GM23338 (cell line): Measurements from ENCODE around the gene SMIM13. TPM values are rescaled to one million over a fixed set of nuclear protein-coding genes. Genes with fewer than 3 reads are reported as not detected.

ENCODE experiments used
- ATAC-seq: fragments of 200-7000 bp; cut with Tn5 transposase; 3 replicates; pipeline ENCODE4 v1.9.1; 2020
- DNase-seq: peaks from one replicate; pipeline ENCODE4 v3.0.0-alpha.2; 2015; ENCODE audit warnings: low spot score
- H2AFZ ChIP-seq: fragments of 200-600 bp; sonication (generic); 2 replicates; pipeline ENCODE4 v1.8.0; 2016; ENCODE audit warnings: antibody characterized with exemption, mild to moderate bottlenecking, moderate library complexity
- H3F3A ChIP-seq: fragments of 200-600 bp; sonication (generic); replicated peaks from 2 replicates; pipeline ENCODE4 v1.8.0; 2017; ENCODE audit warnings: antibody characterized with exemption, mixed run types, low read depth
- H3K27ac ChIP-seq: fragments of 200-600 bp; sonication (generic); 2 replicates; pipeline ENCODE4 v1.6.1; 2016; ENCODE audit warnings: low read depth
- H3K27me3 ChIP-seq: fragments of 200-600 bp; sonication (generic); 2 replicates; pipeline ENCODE4 v1.8.0; 2016; ENCODE audit warnings: mild to moderate bottlenecking, mixed run types, moderate library complexity; ENCODE audit not compliant: insufficient read depth
- H3K36me3 ChIP-seq: fragments of 200-600 bp; sonication (generic); 2 replicates; pipeline ENCODE4 v1.8.0; 2016; ENCODE audit warnings: mild to moderate bottlenecking; ENCODE audit not compliant: insufficient read depth
- H3K4me1 ChIP-seq: fragments of 200-600 bp; sonication (generic); 2 replicates; pipeline ENCODE4 v1.8.0; 2016; ENCODE audit warnings: mild to moderate bottlenecking, moderate library complexity; ENCODE audit not compliant: insufficient read depth
- H3K4me2 ChIP-seq: fragments of 200-600 bp; sonication (generic); 2 replicates; pipeline ENCODE4 v1.7.1; 2017; ENCODE audit warnings: mixed run types
- H3K4me3 ChIP-seq: fragments of 200-600 bp; sonication (generic); 2 replicates; pipeline ENCODE4 v1.6.1; 2016; ENCODE audit warnings: mixed run types
- H3K79me2 ChIP-seq: fragments of 200-600 bp; sonication (generic); replicated peaks from 2 replicates; pipeline ENCODE4 v1.8.0; 2017; ENCODE audit warnings: mild to moderate bottlenecking; ENCODE audit not compliant: insufficient read depth
- H3K9me2 ChIP-seq: fragments of 200-600 bp; sonication (generic); 2 replicates; pipeline ENCODE4 v1.8.0; 2017; ENCODE audit not compliant: insufficient read depth
- H4K20me1 ChIP-seq: fragments of 200-600 bp; sonication (generic); replicated peaks from 2 replicates; pipeline ENCODE4 v1.8.0; 2017; ENCODE audit warnings: mild to moderate bottlenecking; ENCODE audit not compliant: insufficient read depth
- H3K27ac Mint-ChIP-seq: 2 replicates; pipeline ENCODE4 v1.8.0; 2020; ENCODE audit warnings: inconsistent platforms, mild to moderate bottlenecking, moderate library complexity, mixed read lengths
- H3K27me3 Mint-ChIP-seq: 3 replicates; pipeline ENCODE4 v1.8.0; 2022; ENCODE audit warnings: low read depth, mild to moderate bottlenecking, moderate library complexity, mixed read lengths, inconsistent platforms; ENCODE audit not compliant: insufficient read depth, poor library complexity
- H3K36me3 Mint-ChIP-seq: 3 replicates; pipeline ENCODE4 v1.8.0; 2021; ENCODE audit warnings: low read depth, mild to moderate bottlenecking, inconsistent platforms, moderate library complexity, mixed read lengths
- H3K4me1 Mint-ChIP-seq: 3 replicates; pipeline ENCODE4 v1.8.0; 2020; ENCODE audit warnings: mild to moderate bottlenecking, inconsistent platforms, mixed read lengths
- H3K4me3 Mint-ChIP-seq: 3 replicates; pipeline ENCODE4 v1.8.0; 2021; ENCODE audit warnings: moderate library complexity, mild to moderate bottlenecking, inconsistent platforms, mixed read lengths
- H3K9me3 Mint-ChIP-seq: 3 replicates; pipeline ENCODE4 v1.8.0; 2020; ENCODE audit warnings: moderate library complexity, mild to moderate bottlenecking, inconsistent platforms, mixed read lengths
- CREB1 ChIP-seq: fragments of 250-450 bp; sonication (Bioruptor Pico); IDR thresholded peaks from 2 replicates; pipeline ENCODE4 v1.5.0; 2020; ENCODE audit warnings: low read depth, mild to moderate bottlenecking, moderate library complexity
- EZH2 ChIP-seq: fragments of 200-600 bp; sonication (generic); IDR thresholded peaks from one replicate; pipeline ENCODE4 v1.8.0; 2017; ENCODE audit warnings: antibody characterized with exemption, mild to moderate bottlenecking, low read depth; ENCODE audit not compliant: unreplicated experiment
- EZH2phosphoT487 ChIP-seq: fragments of 200-600 bp; sonication (generic); IDR thresholded peaks from one replicate; pipeline ENCODE4 v1.8.1; 2018; ENCODE audit warnings: antibody characterized with exemption; ENCODE audit not compliant: unreplicated experiment
- JUNB ChIP-seq: IDR thresholded peaks from one replicate; pipeline ENCODE4 v1.6.1; 2016; ENCODE audit warnings: antibody characterized with exemption; ENCODE audit not compliant: unreplicated experiment
- NANOG ChIP-seq: IDR thresholded peaks from 2 replicates; pipeline ENCODE4 v1.6.1; 2016; ENCODE audit warnings: antibody characterized with exemption, borderline replicate concordance
- POLR2AphosphoS5 ChIP-seq: IDR thresholded peaks from 2 replicates; pipeline ENCODE4 v1.6.1; 2016; ENCODE audit warnings: antibody characterized with exemption, low read depth
- STAT1 ChIP-seq: IDR thresholded peaks from one replicate; pipeline ENCODE4 v1.6.1; 2016; ENCODE audit warnings: antibody characterized with exemption; ENCODE audit not compliant: unreplicated experiment
- ZNF114 ChIP-seq: fragments of 250-450 bp; sonication (Bioruptor Pico); IDR thresholded peaks from 2 replicates; pipeline ENCODE4 v1.5.0; 2020; ENCODE audit warnings: mild to moderate bottlenecking, moderate library complexity
- ZNF331 ChIP-seq: fragments of 250-450 bp; sonication (Bioruptor Pico); IDR thresholded peaks from 2 replicates; pipeline ENCODE4 v1.5.0; 2020; ENCODE audit warnings: low read depth, mild to moderate bottlenecking, moderate library complexity
- ZNF462 ChIP-seq: fragments of 250-450 bp; sonication (Bioruptor Pico); IDR thresholded peaks from 2 replicates; pipeline ENCODE4 v1.5.0; 2020; ENCODE audit warnings: mild to moderate bottlenecking, moderate library complexity
- polyA plus RNA-seq: library from polyadenylated mRNA; unstranded; fragments of >200 nt; fragmentation: Nextera tagmentation; extraction: Ambion mirVana; gene quantifications from 2 replicates; pipeline ENCODE4 v1.2.1, GENCODE V29; 2016
- total RNA-seq: library from RNA; depleted of rRNA; stranded (reverse); fragments of >200 nt; shearing (Covaris generic); gene quantifications from 2 replicates; pipeline ENCODE4 v1.2.3, GENCODE V29; 2014
- TF ChIP-seq, protein P1 (sequence below): IDR thresholded peaks from 2 replicates; pipeline ENCODE4 v1.6.1; 2016; ENCODE audit warnings: antibody characterized with exemption
- TF ChIP-seq, protein P2 (sequence below): IDR thresholded peaks from one replicate; pipeline ENCODE4 v1.6.1; 2018; ENCODE audit warnings: antibody characterized with exemption; ENCODE audit not compliant: unreplicated experiment
- TF ChIP-seq, protein P3 (sequence below), 2 experiments: fragments of 200-600 bp in 1 of 2; sonication (generic) in 1 of 2; conservative IDR thresholded peaks; 2 replicates each; pipeline versions ENCODE4 v1.5.1 to v1.6.1; 2016 to 2017; ENCODE audit warnings: antibody characterized with exemption in 2 of 2, low read depth in 2 of 2, mild to moderate bottlenecking in 2 of 2, moderate library complexity in 1 of 2

The SMIM13 gene
- total and polyA plus RNA-seq, 2 experiments from 2014 or later = 7.2 to 12.7 TPM

DNA sequence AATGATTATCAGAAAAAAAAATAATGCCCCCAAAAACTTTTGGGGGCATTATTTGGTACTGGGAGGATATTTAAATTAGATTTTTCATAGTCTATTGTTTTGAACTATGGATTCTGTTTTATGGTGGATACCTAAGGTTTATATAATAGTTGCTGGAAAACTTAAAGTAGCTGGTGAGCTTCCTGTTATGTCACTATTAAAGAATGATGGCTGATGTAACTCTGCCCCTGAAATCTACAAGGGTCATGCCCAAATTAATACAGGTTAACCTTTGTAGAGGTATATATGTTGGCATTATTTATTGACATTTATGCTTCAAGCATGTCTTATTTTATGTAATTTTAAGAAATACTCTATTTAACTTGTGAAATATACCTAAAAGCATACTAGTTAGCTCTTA is 43.2 kb downstream of the SMIM13 start:
- Histone ChIP-seq H3K4me3 (no peak overlapping the region), H3K79me2 (peaks cover 8% of the 10 kb centered on the region), H3F3A (no peaks in the 10 kb centered on the region), H2AFZ (no peak overlapping the region), H3K27ac (peak overlapping the region; percentile 27), H3K4me2 (no peak overlapping the region), H3K36me3 (no peaks in the 10 kb centered on the region), H3K27me3 (no peaks in the 10 kb centered on the region), H4K20me1 (no peaks in the 10 kb centered on the region), H3K4me1 (peaks cover 12% of the 10 kb centered on the region), H3K9me2 (no peaks in the 10 kb centered on the region)
- H3K4me1 Mint-ChIP-seq = peaks cover 26% of the 10 kb centered on the region; the same call in 2 of the 3 replicates
- H3K4me3 Mint-ChIP-seq = no peak overlapping the region
- DNase-seq (no peak), ATAC-seq (no peak)
- no peak overlapping the region for H3K27ac Mint-ChIP-seq
- TF ChIP-seq CREB1 (CRISPR knock-in tag) (no peak), ZNF114 (no peak), POLR2AphosphoS5 (no peak), EZH2phosphoT487 (no peak), JUNB (no peak), ZNF462 (CRISPR knock-in tag) (no peak), ZNF331 (no peak), STAT1 (no peak), EZH2 (no peak), NANOG (no peak)
- TF ChIP-seq, protein P1, sequence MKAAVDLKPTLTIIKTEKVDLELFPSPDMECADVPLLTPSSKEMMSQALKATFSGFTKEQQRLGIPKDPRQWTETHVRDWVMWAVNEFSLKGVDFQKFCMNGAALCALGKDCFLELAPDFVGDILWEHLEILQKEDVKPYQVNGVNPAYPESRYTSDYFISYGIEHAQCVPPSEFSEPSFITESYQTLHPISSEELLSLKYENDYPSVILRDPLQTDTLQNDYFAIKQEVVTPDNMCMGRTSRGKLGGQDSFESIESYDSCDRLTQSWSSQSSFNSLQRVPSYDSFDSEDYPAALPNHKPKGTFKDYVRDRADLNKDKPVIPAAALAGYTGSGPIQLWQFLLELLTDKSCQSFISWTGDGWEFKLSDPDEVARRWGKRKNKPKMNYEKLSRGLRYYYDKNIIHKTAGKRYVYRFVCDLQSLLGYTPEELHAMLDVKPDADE = no peak
- TF ChIP-seq, protein P2, sequence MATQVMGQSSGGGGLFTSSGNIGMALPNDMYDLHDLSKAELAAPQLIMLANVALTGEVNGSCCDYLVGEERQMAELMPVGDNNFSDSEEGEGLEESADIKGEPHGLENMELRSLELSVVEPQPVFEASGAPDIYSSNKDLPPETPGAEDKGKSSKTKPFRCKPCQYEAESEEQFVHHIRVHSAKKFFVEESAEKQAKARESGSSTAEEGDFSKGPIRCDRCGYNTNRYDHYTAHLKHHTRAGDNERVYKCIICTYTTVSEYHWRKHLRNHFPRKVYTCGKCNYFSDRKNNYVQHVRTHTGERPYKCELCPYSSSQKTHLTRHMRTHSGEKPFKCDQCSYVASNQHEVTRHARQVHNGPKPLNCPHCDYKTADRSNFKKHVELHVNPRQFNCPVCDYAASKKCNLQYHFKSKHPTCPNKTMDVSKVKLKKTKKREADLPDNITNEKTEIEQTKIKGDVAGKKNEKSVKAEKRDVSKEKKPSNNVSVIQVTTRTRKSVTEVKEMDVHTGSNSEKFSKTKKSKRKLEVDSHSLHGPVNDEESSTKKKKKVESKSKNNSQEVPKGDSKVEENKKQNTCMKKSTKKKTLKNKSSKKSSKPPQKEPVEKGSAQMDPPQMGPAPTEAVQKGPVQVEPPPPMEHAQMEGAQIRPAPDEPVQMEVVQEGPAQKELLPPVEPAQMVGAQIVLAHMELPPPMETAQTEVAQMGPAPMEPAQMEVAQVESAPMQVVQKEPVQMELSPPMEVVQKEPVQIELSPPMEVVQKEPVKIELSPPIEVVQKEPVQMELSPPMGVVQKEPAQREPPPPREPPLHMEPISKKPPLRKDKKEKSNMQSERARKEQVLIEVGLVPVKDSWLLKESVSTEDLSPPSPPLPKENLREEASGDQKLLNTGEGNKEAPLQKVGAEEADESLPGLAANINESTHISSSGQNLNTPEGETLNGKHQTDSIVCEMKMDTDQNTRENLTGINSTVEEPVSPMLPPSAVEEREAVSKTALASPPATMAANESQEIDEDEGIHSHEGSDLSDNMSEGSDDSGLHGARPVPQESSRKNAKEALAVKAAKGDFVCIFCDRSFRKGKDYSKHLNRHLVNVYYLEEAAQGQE = no peak
- TF ChIP-seq, protein P3, sequence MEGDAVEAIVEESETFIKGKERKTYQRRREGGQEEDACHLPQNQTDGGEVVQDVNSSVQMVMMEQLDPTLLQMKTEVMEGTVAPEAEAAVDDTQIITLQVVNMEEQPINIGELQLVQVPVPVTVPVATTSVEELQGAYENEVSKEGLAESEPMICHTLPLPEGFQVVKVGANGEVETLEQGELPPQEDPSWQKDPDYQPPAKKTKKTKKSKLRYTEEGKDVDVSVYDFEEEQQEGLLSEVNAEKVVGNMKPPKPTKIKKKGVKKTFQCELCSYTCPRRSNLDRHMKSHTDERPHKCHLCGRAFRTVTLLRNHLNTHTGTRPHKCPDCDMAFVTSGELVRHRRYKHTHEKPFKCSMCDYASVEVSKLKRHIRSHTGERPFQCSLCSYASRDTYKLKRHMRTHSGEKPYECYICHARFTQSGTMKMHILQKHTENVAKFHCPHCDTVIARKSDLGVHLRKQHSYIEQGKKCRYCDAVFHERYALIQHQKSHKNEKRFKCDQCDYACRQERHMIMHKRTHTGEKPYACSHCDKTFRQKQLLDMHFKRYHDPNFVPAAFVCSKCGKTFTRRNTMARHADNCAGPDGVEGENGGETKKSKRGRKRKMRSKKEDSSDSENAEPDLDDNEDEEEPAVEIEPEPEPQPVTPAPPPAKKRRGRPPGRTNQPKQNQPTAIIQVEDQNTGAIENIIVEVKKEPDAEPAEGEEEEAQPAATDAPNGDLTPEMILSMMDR (conservative IDR thresholded peaks at IDR 0.05; ENCODE audit: low read depth in 2 of 2) = no peak
- peaks cover 13% of the 10 kb centered on the region; the same call in 2 of the 3 replicates for H3K36me3 Mint-ChIP-seq
- H3K9me3 Mint-ChIP-seq = no peaks in the 10 kb centered on the region
- no peaks in the 10 kb centered on the region for H3K27me3 Mint-ChIP-seq
